ENCODE data around the gene ATRIP. TPM values are rescaled to one million over a fixed set of nuclear protein-coding genes. Genes with fewer than 3 reads are reported as not detected.

Gene ATRIP
- total RNA-seq, 1 donor from 2014 or later: 9.6 TPM

DNA sequence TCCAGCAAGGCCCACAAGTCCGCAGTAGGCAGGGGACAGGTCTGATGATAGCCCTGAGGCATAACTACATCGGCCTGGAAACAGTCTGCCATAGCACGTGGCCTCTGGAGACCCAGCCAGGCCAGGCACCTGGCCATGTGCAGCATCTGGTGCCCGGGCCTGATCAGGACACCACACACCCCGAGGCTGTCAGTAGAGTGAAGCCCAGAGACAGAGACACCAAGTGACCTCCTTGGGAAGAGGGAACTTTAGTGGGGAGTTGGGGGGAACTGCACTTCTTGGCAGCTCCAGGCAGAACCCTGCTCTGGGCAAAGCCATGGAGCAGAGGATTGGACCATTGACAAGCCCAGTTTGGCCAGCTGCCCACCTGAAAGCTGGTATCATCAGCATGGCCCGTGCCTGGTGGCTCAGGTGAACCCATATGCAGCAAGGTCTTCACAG is 56.2 kb downstream of the ATRIP start:
- peak; percentile 66 for DNase-seq (ENCODE audit: low spot score)

DNA sequence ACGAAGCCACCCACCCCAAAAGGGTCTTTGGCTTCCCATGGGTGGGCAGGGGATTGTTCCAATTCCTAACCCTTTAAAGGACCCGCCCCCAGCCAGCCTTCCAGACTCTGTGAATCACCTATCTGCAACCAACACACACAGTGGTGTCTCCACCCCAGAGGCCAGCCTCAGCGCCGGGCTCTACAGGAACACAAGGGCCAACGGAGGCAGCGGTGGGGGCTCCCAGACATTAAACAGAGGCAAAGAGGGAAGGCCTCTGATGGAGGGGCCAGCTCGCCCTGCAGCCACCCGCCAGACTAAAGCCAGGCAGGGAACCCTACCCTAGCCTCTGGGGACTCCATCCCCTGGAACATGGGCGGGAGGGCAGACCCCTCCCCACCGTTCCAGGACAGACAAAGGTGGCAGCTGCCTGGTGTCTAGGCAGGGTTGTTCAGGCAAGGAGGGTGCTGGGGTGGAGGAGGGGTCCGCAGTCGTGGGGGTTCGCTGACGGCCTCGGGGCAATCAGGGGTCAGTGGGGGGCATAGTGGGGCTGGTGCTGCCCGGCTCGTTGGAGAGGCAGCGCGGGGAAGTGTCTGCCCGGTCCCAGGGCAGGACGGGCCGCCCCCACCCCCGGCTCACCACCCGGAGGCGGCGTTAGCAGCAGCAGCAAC is 57.0 kb downstream of the ATRIP start:
- peak; percentile 76 for DNase-seq (ENCODE audit: low spot score)

DNA sequence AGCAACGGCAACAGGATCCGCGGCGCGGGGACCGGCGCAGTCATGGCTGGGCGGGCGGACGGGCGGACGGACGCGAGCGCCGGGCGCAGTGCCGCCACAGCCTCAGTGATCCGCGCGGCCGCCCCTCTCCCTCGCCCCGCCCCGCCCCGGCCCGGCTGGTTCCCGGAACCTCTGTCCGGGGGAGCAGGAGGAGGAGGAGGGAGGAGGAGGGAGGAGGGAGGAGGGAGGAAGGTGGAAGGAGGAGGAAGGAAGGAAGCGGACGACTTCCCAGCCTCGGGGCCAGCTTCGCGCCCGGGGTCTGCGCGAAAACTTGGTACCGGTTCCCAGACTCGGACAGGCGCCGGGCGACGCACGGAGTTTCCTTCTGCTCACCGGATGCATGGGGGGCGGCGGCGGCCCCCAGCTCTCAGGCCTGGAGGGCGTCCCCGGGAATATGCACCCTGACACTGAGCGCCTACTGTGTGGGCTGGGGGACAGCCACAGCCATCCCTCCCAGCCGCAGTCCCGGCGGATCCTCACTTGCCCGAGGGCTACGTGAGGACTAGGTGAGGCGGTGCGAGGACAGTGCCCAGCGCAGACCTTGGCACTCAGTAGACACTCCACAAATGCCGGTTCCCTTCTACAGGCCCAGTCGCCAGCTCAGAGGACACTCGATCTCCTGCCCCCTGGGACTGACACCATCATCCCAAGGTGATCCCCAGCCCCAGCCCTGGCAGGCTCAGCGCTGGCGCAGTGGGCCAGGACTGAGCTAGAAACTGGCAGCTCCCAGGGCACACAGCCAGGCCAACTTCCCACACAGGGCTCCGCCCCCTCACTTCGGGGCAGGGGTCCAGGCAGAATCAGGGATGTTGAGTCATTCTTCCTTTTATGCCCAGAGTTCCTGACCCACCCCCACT is 57.8 kb downstream of the ATRIP start, which contains the start of gene SHISA5:
Gene SHISA5, minus strand, starts transcription at position 124 of the 896 bp plus-strand sequence. Its CDS starts 80 bp downstream, at position 44.
- peak; percentile 89 for DNase-seq (ENCODE audit: low spot score)

DNA sequence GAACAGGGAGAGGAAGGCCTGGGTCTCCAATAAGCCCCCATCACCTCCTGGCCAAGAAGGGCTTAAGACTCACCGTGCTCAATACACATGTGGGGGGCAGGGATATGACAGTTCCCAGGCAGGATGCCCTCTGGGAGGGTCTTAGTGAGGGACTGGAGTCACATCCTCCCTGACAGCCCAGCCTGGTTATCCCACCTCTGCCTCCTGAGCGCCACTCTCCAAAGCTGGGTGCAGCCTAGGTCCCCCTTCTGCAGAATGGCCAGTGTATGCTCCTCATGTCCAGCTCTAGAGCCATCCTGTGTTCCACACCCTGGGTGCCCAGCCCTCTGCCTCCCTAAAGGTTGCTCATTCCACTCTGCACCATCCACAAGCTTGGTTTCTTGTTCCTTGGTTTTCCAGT is 58.6 kb downstream of the ATRIP start:
- DNase-seq (ENCODE audit: low spot score): no peak

DNA sequence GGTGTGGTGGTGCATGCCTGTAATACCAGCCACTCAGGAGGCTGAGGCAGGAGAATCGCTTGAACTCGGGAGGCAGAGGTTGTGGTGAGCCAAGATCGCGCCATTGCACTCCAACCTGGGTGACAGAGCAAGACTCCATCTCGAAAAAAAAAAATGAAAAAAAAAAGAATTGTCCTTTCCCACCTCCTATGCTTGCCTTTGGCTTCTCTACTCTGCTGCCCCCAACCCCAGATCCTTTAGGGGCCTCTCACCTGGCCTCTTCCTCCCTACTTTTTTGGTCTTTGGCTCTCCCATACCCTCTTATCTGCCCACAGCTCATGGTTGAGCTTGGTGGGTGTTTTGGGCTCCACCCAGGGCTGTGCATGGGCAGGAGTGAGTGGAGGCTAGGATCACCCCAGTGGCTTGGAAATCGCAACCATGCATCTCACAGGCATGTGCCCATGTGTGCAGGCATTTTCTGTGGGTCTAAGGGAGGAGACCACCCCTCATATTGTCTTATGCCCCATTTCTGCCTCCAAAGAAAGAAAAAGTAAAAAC is 59.5 kb downstream of the ATRIP start:
- no peak for DNase-seq (ENCODE audit: low spot score)

DNA sequence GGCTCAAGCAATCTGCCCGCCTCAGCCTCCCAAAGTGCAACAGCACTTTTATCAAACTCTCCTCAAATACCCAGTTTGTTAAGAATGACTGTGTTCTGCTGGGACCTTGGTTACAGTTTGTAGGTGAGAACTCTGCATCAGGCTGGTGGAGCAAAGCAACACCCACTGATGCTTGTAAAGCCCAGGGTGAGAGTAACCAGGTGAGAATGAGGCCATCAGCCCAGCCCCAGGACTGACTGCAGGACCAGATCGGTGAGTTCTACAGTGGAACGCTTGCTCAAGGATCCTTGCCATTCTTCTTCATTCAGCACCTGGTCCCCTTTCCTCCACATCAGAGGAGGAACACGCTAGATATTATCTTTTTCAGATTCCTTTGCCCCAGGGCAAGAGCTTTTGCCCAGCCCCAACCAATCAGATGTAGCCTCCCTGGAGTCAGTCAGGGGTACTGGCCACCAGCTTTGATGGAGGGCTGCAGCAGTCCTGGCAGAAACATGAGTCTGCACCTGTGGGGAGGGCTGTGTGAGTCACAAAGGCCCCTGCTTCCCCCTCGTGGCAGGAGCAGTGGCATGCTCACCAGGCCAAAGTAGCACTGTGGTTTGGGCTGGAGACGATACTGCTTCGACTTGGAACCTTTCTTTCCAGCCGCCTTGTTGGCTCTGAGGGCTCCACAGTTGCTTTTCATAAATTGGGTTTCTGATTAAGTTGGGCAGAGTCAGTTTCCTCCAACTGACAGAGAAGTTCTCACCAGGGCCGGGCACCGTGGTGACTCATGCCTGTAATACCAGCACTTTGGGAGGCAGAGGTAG is 60.9 kb downstream of the ATRIP start:
- peak; percentile 84 for DNase-seq (ENCODE audit: low spot score)

DNA sequence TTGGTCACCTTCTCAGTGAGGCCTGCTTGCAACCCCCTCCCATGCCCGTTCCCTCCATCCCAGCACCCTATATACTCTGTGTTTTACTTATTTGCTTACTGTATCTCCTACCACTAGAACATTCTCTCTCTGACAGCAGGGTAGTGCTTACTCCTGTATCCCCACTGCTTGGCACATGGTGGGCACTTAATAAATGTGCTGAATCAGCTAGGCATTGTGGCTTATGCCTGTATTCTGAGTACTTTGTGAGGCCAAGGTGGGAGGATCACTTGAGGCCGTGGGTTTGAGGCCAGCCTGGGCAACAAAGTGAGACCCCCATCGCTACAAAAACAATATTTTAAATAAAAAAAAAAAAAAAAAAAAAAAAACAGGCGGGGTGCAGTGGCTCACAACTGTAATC is 65.0 kb downstream of the ATRIP start:
- DNase-seq (ENCODE audit: low spot score): no peak

DNA sequence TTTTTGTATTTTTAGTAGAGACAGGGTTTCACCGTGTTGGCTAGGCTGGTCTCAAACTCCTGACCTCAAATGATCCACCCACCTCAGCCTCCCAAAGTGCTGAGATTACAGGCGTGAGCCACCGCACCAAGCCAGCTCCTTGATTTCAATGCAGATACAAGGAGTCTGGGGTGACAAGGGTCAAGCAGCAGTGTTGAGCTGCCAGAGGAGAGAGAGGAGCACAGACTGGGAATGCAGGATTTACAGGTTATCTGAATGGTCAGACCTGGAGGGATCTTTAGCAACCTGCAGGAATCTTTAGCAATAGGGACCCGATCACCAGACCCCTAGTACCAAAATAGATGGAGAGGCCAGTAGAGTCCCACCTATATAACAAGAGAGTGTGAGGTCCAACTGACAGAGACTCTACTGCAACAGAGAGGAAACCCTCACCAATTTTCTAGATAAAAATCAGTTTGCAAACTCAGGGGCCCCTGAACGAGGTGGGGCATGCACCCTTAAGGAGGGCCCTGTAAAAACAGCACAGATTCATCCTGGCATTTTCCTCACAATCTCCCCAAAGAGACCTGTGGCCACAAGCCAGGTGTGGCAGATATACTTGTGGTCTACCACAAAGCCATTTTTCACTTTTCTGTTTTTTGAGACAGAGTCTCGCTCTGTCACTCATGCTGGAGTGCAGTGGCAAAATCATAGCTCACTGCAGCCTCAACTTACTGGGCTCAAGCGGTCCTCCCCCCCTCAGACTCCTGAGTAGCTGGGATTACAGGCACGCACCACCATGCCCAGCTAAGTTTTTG is 68.1 kb downstream of the ATRIP start:
- DNase-seq (ENCODE audit: low spot score): no peak

Other genes with a start within 250 kb of the ATRIP start
- 2.0 TPM for gene CAMP, start 223.2 kb upstream of the ATRIP start, total RNA-seq
- 18.1 TPM for gene ZNF589, start 205.6 kb upstream of the ATRIP start, total RNA-seq
- gene NME6, start 145.4 kb upstream of the ATRIP start, total RNA-seq: 30.8 TPM
- gene SPINK8, start 113.1 kb upstream of the ATRIP start, total RNA-seq: 12.0 TPM
- 0.23 TPM for gene FBXW12, start 74.5 kb upstream of the ATRIP start, total RNA-seq
- 259 TPM for gene PLXNB1, start 16.7 kb upstream of the ATRIP start, total RNA-seq
- 10.4 TPM for gene CCDC51, start 6.6 kb upstream of the ATRIP start, total RNA-seq
- 237 TPM for gene TMA7, start 6.5 kb upstream of the ATRIP start, total RNA-seq
- 294 TPM for gene SHISA5, start 57.4 kb downstream of the ATRIP start, total RNA-seq
- 7.4 TPM for gene PFKFB4, start 110.1 kb downstream of the ATRIP start, total RNA-seq
- 1.5 TPM for gene UCN2, start 117.0 kb downstream of the ATRIP start, total RNA-seq
- gene COL7A1, start 148.6 kb downstream of the ATRIP start, total RNA-seq: 62.9 TPM
- 178 TPM for gene UQCRC1, start 162.9 kb downstream of the ATRIP start, total RNA-seq
- not detected for gene TMEM89, start 175.0 kb downstream of the ATRIP start, total RNA-seq
- gene SLC26A6, start 188.7 kb downstream of the ATRIP start, total RNA-seq: 12.3 TPM
- gene CELSR3, start 216.1 kb downstream of the ATRIP start, total RNA-seq: 1.5 TPM
- gene NCKIPSD, start 239.2 kb downstream of the ATRIP start, total RNA-seq: 21.6 TPM

Data from ureter (tissue), 1 donor.